Calu3 (cell line): ENCODE results near the gene TYSND1. TPM values are rescaled to one million over a fixed set of nuclear protein-coding genes. Genes with fewer than 3 reads are reported as not detected.

Experiments
- BruUV-seq: library from RNA; stranded (reverse); fragments of 400-500 nt; replicated peaks from 2 replicates; lab custom pipeline; 2021; lab: Mats Ljungman, UMichigan
- CTCF ChIA-PET: fragments of 300-600 bp; sonication (Branson Sonifier 250); formaldehyde crosslinking; loops from one replicate; lab custom pipeline; 2022; ENCODE audit warnings: antibody characterized with exemption; lab: Charles Lee
- DNase-seq: peaks from one replicate; pipeline ENCODE4 v3.0.0; 2022
- H3K27ac Mint-ChIP-seq: one replicate; pipeline ENCODE4 v1.8.0; 2022; ENCODE audit warnings: mixed read lengths; ENCODE audit not compliant: unreplicated experiment
- H3K27me3 Mint-ChIP-seq: one replicate; pipeline ENCODE4 v1.8.0; 2022; ENCODE audit warnings: mixed read lengths; ENCODE audit not compliant: unreplicated experiment
- H3K36me3 Mint-ChIP-seq: one replicate; pipeline ENCODE4 v1.8.0; 2022; ENCODE audit warnings: mild to moderate bottlenecking, moderate library complexity, mixed read lengths; ENCODE audit not compliant: insufficient read depth, unreplicated experiment
- H3K4me1 Mint-ChIP-seq: one replicate; pipeline ENCODE4 v1.8.0; 2022; ENCODE audit warnings: mild to moderate bottlenecking, low read depth, mixed read lengths; ENCODE audit not compliant: unreplicated experiment
- H3K4me3 Mint-ChIP-seq: one replicate; pipeline ENCODE4 v1.8.0; 2022; ENCODE audit warnings: mild to moderate bottlenecking, low read depth, moderate library complexity, mixed read lengths; ENCODE audit not compliant: unreplicated experiment
- H3K9me3 Mint-ChIP-seq: one replicate; pipeline ENCODE4 v1.8.0; 2022; ENCODE audit warnings: low read depth, mixed read lengths; ENCODE audit not compliant: unreplicated experiment
- CTCF ChIP-seq: fragments of 200-600 bp; IDR thresholded peaks from one replicate; pipeline ENCODE4 v1.8.0; 2022; ENCODE audit warnings: antibody characterized with exemption; ENCODE audit not compliant: unreplicated experiment
- intact Hi-C: fragments of 100-400 bp; cut with micrococcal nuclease; formaldehyde crosslinking; loops from one replicate; pipeline ENCODE4 v1.10.0; 2022; ENCODE audit not compliant: unreplicated experiment
- total RNA-seq: library from RNA; stranded (reverse); gene quantifications from 2 replicates; pipeline ENCODE4 v1.2.3, GENCODE V29; 2022

TYSND1 gene
- total RNA-seq, 1 experiment from 2014 or later: 21.4 TPM

- no peaks in the 10 kb centered on the region for H3K4me1 Mint-ChIP-seq
- no peak overlapping the region for H3K27ac Mint-ChIP-seq
- BruUV-seq: no TSS peak
- CTCF ChIA-PET: no interaction called here
- intact Hi-C loops: no loop called here
- DNase-seq: no peak
- H3K36me3 Mint-ChIP-seq: peaks cover 25% of the 10 kb centered on the region
- H3K27me3 Mint-ChIP-seq: no peaks in the 10 kb centered on the region
- no peak overlapping the region for H3K4me3 Mint-ChIP-seq
- no peak for TF ChIP-seq CTCF
- H3K9me3 Mint-ChIP-seq: no peaks in the 10 kb centered on the region
Observed at GRCh38 chr10:70112071-70112470, 34.4 kb downstream of the TYSND1 start.

GRCh38 chr10:70111496-70111895 lies 35.0 kb downstream of the TYSND1 start:
- peaks cover 25% of the 10 kb centered on the region for H3K36me3 Mint-ChIP-seq
- no peaks in the 10 kb centered on the region for H3K9me3 Mint-ChIP-seq
- H3K4me1 Mint-ChIP-seq: no peaks in the 10 kb centered on the region
- DNase-seq: no peak
- intact Hi-C loops: no loop called here
- BruUV-seq: no TSS peak
- H3K27me3 Mint-ChIP-seq: no peaks in the 10 kb centered on the region
- TF ChIP-seq CTCF: no peak
- H3K4me3 Mint-ChIP-seq: no peak overlapping the region
- CTCF ChIA-PET: no interaction called here
- H3K27ac Mint-ChIP-seq: no peak overlapping the region

- DNase-seq: no peak
- H3K27me3 Mint-ChIP-seq: no peaks in the 10 kb centered on the region
- no peaks in the 10 kb centered on the region for H3K9me3 Mint-ChIP-seq
- intact Hi-C loops: no loop called here
- H3K4me1 Mint-ChIP-seq: no peaks in the 10 kb centered on the region
- no TSS peak for BruUV-seq
- CTCF ChIA-PET: no interaction called here
- H3K4me3 Mint-ChIP-seq: no peak overlapping the region
- no peak overlapping the region for H3K27ac Mint-ChIP-seq
- no peak for TF ChIP-seq CTCF
- H3K36me3 Mint-ChIP-seq: peaks cover 15% of the 10 kb centered on the region
Observed at GRCh38 chr10:70109064-70109729, 37.3 kb downstream of the TYSND1 start.

- H3K4me1 Mint-ChIP-seq: no peaks in the 10 kb centered on the region
- no peak overlapping the region for H3K27ac Mint-ChIP-seq
- BruUV-seq: no TSS peak
- intact Hi-C loops: no loop called here
- TF ChIP-seq CTCF: peak; percentile 48
- no peaks in the 10 kb centered on the region for H3K9me3 Mint-ChIP-seq
- H3K27me3 Mint-ChIP-seq: no peaks in the 10 kb centered on the region
- H3K36me3 Mint-ChIP-seq: peaks cover 12% of the 10 kb centered on the region
- no peak for DNase-seq
- CTCF ChIA-PET: interaction anchor here (0.8 kb wide), 1 partner anchor 1077 kb away, joined by 5 read pairs; no protein-coding TSS in a partner anchor
- H3K4me3 Mint-ChIP-seq: no peak overlapping the region
Observed at GRCh38 chr10:70106958-70107791, 39.3 kb downstream of the TYSND1 start.
